Measurements from ENCODE around the gene PPEF1. TPM values are rescaled to one million over a fixed set of nuclear protein-coding genes. Genes with fewer than 3 reads are reported as not detected.

The PPEF1 gene
- total and polyA plus RNA-seq, 2 experiments from 2014 or later = 0.76 TPM; not detected in 1

DNA sequence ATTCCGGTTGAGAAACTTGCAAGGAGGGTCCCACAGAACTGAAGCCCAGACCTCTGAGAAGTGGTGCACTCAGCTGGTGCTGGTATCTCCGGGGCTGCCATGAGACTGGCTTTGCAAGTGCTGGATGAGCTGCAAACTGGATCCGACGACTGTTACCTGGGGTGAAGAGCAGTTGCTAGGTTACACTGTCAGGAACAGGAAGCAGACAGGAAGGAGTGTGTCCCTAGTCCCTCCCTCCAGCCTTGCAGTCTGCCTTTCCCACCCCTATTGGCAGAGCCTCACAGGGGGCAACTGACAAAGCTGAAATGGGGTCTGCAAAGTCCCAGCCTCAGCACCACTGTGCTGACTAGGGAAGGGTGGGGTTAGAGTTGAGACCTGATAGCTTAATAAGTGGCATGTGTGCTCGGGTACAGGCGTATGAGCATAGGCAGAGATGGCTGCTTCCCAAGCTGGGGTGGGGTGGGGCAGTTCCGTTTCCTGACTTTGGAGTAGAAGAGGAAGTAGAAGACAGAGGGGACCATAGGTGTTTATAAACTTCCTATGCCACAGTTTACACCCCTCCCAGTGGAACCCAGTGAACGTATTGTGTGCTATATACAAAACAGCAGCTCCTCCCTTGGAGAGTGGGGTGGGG is 18.0 kb downstream of the PPEF1 start:
- Histone ChIP-seq H3K36me3 (ENCODE audit: insufficient read depth) (no peaks in the 10 kb centered on the region), H3K4me2 (no peak overlapping the region), H4K20me1 (replicated peaks; ENCODE audit: insufficient read depth) (no peaks in the 10 kb centered on the region), H3K27ac (ENCODE audit: low read depth) (no peak overlapping the region), H3K4me1 (ENCODE audit: insufficient read depth) (no peaks in the 10 kb centered on the region), H2AFZ (no peak overlapping the region), H3F3A (replicated peaks; ENCODE audit: low read depth) (no peaks in the 10 kb centered on the region), H3K4me3 (no peak overlapping the region), H3K9me2 (ENCODE audit: insufficient read depth) (no peaks in the 10 kb centered on the region), H3K79me2 (replicated peaks; ENCODE audit: insufficient read depth) (no peaks in the 10 kb centered on the region), H3K27me3 (ENCODE audit: insufficient read depth) (no peaks in the 10 kb centered on the region)
- H3K4me1 Mint-ChIP-seq = peaks cover 8% of the 10 kb centered on the region
- H3K9me3 Mint-ChIP-seq = no peaks in the 10 kb centered on the region
- no peak overlapping the region for H3K4me3 Mint-ChIP-seq
- H3K36me3 Mint-ChIP-seq (ENCODE audit: low read depth) = no peaks in the 10 kb centered on the region
- peaks cover 8% of the 10 kb centered on the region for H3K27me3 Mint-ChIP-seq (ENCODE audit: insufficient read depth, low read depth, poor library complexity)
- TF ChIP-seq ZNF331 (CRISPR knock-in tag; IDR thresholded peaks at IDR 0.05; ENCODE audit: low read depth) = no peak
- TF ChIP-seq EZH2phosphoT487 (IDR thresholded peaks at IDR 0.05; ENCODE audit: unreplicated experiment) = no peak
- TF ChIP-seq, protein P1, sequence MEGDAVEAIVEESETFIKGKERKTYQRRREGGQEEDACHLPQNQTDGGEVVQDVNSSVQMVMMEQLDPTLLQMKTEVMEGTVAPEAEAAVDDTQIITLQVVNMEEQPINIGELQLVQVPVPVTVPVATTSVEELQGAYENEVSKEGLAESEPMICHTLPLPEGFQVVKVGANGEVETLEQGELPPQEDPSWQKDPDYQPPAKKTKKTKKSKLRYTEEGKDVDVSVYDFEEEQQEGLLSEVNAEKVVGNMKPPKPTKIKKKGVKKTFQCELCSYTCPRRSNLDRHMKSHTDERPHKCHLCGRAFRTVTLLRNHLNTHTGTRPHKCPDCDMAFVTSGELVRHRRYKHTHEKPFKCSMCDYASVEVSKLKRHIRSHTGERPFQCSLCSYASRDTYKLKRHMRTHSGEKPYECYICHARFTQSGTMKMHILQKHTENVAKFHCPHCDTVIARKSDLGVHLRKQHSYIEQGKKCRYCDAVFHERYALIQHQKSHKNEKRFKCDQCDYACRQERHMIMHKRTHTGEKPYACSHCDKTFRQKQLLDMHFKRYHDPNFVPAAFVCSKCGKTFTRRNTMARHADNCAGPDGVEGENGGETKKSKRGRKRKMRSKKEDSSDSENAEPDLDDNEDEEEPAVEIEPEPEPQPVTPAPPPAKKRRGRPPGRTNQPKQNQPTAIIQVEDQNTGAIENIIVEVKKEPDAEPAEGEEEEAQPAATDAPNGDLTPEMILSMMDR (conservative IDR thresholded peaks at IDR 0.05; ENCODE audit: low read depth in 2 of 2) = no peak
- TF ChIP-seq, protein P2, sequence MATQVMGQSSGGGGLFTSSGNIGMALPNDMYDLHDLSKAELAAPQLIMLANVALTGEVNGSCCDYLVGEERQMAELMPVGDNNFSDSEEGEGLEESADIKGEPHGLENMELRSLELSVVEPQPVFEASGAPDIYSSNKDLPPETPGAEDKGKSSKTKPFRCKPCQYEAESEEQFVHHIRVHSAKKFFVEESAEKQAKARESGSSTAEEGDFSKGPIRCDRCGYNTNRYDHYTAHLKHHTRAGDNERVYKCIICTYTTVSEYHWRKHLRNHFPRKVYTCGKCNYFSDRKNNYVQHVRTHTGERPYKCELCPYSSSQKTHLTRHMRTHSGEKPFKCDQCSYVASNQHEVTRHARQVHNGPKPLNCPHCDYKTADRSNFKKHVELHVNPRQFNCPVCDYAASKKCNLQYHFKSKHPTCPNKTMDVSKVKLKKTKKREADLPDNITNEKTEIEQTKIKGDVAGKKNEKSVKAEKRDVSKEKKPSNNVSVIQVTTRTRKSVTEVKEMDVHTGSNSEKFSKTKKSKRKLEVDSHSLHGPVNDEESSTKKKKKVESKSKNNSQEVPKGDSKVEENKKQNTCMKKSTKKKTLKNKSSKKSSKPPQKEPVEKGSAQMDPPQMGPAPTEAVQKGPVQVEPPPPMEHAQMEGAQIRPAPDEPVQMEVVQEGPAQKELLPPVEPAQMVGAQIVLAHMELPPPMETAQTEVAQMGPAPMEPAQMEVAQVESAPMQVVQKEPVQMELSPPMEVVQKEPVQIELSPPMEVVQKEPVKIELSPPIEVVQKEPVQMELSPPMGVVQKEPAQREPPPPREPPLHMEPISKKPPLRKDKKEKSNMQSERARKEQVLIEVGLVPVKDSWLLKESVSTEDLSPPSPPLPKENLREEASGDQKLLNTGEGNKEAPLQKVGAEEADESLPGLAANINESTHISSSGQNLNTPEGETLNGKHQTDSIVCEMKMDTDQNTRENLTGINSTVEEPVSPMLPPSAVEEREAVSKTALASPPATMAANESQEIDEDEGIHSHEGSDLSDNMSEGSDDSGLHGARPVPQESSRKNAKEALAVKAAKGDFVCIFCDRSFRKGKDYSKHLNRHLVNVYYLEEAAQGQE (IDR thresholded peaks at IDR 0.05; ENCODE audit: unreplicated experiment) = no peak
- no peak for TF ChIP-seq ETS1 (IDR thresholded peaks at IDR 0.05)
- TF ChIP-seq CREB1 (CRISPR knock-in tag; IDR thresholded peaks at IDR 0.05; ENCODE audit: low read depth) = no peak
- no peak for TF ChIP-seq POLR2AphosphoS5 (IDR thresholded peaks at IDR 0.05; ENCODE audit: low read depth)
- TF ChIP-seq ZNF462 (CRISPR knock-in tag; IDR thresholded peaks at IDR 0.05) = no peak
- TF ChIP-seq NANOG (IDR thresholded peaks at IDR 0.05; ENCODE audit: borderline replicate concordance) = no peak
- no peak for TF ChIP-seq EZH2 (IDR thresholded peaks at IDR 0.05; ENCODE audit: low read depth, unreplicated experiment)
- TF ChIP-seq ZNF114 (CRISPR knock-in tag; IDR thresholded peaks at IDR 0.05) = no peak
- no peak for TF ChIP-seq STAT1 (IDR thresholded peaks at IDR 0.05; ENCODE audit: unreplicated experiment)
- no peak for TF ChIP-seq JUNB (IDR thresholded peaks at IDR 0.05; ENCODE audit: unreplicated experiment)
- DNase-seq (ENCODE audit: low spot score) = peak; percentile 7
- ATAC-seq = peak; percentile 41; the same call in 1 of the 3 replicates
- H3K27ac Mint-ChIP-seq = no peak overlapping the region

All from GM23338 (cell line).